ENCODE measurements around the gene AHCYL2.

DNA sequence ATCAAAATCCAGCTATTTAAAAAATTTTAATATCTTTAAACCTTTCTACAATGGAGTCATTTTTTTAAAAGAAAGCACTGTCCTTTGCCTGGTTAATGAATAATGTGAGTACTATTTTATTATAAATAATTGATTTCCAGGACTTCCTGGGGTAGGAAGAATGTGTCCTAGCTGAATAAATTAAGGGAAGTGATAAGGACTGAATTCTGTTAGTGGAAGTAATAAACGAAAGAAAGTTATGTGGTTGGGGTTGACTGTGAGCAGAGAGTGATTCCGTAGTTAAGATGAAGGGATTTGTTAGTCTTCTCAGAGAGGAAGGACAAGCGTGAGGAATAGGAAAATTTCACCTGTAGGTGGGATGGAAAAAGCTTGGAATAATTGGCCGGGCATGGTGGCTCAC lies 59.1 kb downstream of the AHCYL2 start:
- TF ChIP-seq, protein P1, sequence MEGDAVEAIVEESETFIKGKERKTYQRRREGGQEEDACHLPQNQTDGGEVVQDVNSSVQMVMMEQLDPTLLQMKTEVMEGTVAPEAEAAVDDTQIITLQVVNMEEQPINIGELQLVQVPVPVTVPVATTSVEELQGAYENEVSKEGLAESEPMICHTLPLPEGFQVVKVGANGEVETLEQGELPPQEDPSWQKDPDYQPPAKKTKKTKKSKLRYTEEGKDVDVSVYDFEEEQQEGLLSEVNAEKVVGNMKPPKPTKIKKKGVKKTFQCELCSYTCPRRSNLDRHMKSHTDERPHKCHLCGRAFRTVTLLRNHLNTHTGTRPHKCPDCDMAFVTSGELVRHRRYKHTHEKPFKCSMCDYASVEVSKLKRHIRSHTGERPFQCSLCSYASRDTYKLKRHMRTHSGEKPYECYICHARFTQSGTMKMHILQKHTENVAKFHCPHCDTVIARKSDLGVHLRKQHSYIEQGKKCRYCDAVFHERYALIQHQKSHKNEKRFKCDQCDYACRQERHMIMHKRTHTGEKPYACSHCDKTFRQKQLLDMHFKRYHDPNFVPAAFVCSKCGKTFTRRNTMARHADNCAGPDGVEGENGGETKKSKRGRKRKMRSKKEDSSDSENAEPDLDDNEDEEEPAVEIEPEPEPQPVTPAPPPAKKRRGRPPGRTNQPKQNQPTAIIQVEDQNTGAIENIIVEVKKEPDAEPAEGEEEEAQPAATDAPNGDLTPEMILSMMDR (IDR thresholded peaks at IDR 0.05; ENCODE audit: low read depth, low read length, poor library complexity, severe bottlenecking) = no peak
- no peak for TF ChIP-seq EZH2phosphoT487 (IDR thresholded peaks at IDR 0.05; ENCODE audit: borderline replicate concordance, low read length)
